ENCODE results near the gene DNAH10. TPM values are rescaled to one million over a fixed set of nuclear protein-coding genes. Genes with fewer than 3 reads are reported as not detected.

DNAH10 gene
- total and polyA plus RNA-seq, 12 donors, result 0.06 to 1.5 (median 0.28) TPM

DNA sequence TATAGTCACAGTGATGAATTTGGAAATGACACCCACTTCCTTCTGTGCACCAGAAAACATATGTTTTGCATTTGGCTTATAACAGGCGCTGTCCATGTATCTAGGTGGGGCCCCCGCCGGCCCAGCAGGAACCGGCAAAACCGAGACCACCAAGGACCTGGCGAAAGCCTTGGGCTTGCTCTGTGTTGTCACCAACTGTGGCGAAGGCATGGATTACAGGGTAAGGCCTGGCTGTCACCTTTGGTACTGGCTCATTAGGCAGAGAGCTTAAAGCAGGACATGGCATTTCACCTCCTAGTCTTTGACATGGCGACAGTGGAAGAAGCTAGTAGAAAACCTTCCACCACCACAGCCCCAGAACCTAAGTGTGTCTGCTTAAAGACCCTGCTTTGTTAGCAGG, 85.8 kb downstream of the DNAH10 start:
- H3K4me3 ChIP-seq, result no peak overlapping the region
- TF ChIP-seq POLR2A (IDR thresholded peaks at IDR 0.05), result no peak
- TF ChIP-seq, protein P1, sequence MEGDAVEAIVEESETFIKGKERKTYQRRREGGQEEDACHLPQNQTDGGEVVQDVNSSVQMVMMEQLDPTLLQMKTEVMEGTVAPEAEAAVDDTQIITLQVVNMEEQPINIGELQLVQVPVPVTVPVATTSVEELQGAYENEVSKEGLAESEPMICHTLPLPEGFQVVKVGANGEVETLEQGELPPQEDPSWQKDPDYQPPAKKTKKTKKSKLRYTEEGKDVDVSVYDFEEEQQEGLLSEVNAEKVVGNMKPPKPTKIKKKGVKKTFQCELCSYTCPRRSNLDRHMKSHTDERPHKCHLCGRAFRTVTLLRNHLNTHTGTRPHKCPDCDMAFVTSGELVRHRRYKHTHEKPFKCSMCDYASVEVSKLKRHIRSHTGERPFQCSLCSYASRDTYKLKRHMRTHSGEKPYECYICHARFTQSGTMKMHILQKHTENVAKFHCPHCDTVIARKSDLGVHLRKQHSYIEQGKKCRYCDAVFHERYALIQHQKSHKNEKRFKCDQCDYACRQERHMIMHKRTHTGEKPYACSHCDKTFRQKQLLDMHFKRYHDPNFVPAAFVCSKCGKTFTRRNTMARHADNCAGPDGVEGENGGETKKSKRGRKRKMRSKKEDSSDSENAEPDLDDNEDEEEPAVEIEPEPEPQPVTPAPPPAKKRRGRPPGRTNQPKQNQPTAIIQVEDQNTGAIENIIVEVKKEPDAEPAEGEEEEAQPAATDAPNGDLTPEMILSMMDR (IDR thresholded peaks at IDR 0.05), result no peak
- intact Hi-C loops (cut with DNase I), result no loop called here

DNA sequence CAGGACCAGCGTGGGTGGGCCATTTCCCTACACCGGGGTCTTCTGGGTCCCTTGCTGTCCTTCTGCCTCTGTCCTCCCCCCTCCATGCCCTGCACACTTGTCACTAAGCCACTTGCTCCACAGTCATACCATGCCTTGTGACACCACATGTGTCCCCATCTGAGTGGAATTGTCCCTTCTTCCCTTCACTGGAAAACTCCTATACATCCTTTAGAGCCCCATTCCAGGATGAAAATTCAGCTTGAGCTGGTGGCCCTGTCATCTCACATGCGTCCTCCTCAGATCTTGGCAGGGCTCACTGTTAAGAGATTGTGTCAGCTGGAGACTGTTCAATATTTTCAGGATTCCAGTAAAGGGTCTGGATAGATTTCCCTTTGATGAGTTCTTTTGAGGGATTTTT, 87.4 kb downstream of the DNAH10 start:
- Histone ChIP-seq H3K4me3 (no peak overlapping the region), H3K9me3 (replicated peaks in 1 of 3) (no peaks in the 10 kb centered on the region), H3K27me3 (no peaks in the 10 kb centered on the region), H3K27ac (no peak overlapping the region), H3K4me1 (replicated peaks in 1 of 2) (no peaks in the 10 kb centered on the region), H3K36me3 (replicated peaks in 1 of 2) (no peaks in the 10 kb centered on the region)
- intact Hi-C loops (cut with DNase I), result no loop called here
- WGBS, 4 donors, result 68 to 76% (median 72%) methylated on average over 2 to 3 of the region's 3 CpGs
- peak in 1 of 7 donors; percentile 15 for DNase-seq
- TF ChIP-seq, protein P1 (IDR thresholded peaks at IDR 0.05), result no peak
- TF ChIP-seq POLR2A (IDR thresholded peaks at IDR 0.05), result no peak

More for the DNA sequence above, 85.8 kb downstream of the DNAH10 start:
- Histone ChIP-seq H3K4me1 (replicated peaks in 1 of 2) (no peaks in the 10 kb centered on the region), H3K27me3 (no peaks in the 10 kb centered on the region), H3K9me3 (replicated peaks in 1 of 3) (no peaks in the 10 kb centered on the region), H3K27ac (no peak overlapping the region), H3K36me3 (replicated peaks in 1 of 2) (no peaks in the 10 kb centered on the region)
- DNase-seq, result peak in 1 of 7 donors; percentile 11
- 95 to 100% (median 96%) methylated on average over 4 to 8 of the region's 8 CpGs for WGBS, 4 donors

DNA sequence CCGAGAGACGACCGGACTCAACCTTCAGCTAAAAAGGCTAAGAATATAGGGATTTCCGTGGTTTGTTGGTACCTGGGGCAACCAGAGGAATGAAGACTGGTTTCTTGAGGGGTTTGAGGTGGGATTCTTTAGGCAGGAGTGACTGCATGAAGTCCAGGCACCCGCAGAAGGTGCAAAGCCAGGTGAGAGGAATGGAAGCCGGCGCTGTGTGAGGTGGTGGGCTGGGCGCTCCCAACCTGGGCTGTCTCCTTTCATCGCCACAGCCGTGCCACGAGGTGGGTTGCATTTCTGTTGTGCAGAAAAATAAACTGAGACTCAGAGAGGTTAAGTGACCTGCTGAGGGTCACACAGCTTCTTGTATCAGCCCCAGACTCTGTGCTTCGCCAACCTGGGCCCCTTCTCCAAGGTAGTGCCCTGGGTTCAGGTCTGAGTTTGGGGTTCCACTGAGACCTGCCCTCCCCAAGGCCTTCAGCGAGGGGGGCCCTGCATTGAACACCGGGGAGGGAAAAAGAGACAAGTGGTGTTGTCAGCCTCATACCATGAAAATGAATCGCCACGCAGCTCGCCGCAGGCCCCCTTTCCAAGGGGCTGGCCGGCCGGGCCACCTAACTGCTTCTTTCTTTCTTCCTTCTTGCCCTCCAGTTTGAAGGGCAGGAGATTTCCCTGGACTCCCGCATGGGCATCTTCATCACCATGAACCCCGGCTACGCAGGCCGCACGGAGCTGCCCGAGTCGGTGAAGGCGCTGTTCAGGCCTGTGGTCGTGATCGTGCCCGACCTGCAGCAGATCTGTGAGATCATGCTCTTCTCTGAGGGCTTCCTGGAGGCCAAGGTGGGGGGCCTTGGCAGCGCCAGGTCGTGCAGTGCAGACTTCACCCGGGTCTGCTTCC, 88.4 kb downstream of the DNAH10 start:
- H3K27ac ChIP-seq, result no peak overlapping the region
- H3K27me3 ChIP-seq, result no peaks in the 10 kb centered on the region
- H3K36me3 ChIP-seq (replicated peaks in 1 of 2), result no peaks in the 10 kb centered on the region
- WGBS, 4 donors, result 88 to 92% (median 90%) methylated on average over 28 to 34 of the region's 34 CpGs
- intact Hi-C loops (cut with DNase I), result no loop called here
- no peaks in the 10 kb centered on the region for H3K4me1 ChIP-seq (replicated peaks in 1 of 2)
- no peak for TF ChIP-seq POLR2A (IDR thresholded peaks at IDR 0.05)
- TF ChIP-seq, protein P1 (IDR thresholded peaks at IDR 0.05), result no peak
- no peaks in the 10 kb centered on the region for H3K9me3 ChIP-seq (replicated peaks in 1 of 3)
- no peak overlapping the region for H3K4me3 ChIP-seq
- no peak for DNase-seq

DNA sequence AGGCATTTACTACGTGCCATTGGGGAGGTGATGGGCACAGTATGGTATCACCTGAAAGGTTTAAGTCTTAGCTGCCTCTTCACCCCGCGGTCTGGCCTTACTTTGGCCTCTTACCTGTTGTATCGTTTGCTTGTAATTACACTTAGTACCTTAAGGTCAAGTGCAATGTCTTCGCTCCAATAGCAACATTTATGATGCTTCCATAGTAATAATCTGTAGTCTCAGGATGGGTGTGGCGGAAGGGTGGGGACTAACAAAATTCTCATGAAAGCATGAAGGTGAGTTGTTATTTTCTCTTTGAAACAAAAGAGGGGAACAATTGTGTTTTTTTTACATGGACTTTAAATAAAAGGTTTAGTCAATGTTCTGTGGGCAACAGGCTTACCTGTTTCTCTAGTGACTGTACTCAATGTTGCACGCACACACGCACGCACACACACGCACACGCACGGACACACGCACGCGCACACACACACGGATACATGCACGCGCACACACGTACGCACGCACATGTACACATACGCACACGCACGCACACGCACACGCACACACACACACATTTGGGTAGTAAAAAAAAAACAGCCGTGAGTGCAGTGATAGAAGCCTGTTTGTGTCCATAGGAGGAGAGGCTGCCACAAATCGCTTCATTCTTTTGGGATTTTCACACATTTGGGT, 91.4 kb downstream of the DNAH10 start:
- H3K27me3 ChIP-seq, result no peaks in the 10 kb centered on the region
- TF ChIP-seq POLR2A (IDR thresholded peaks at IDR 0.05), result no peak
- TF ChIP-seq, protein P1 (IDR thresholded peaks at IDR 0.05), result no peak

More for the DNA sequence above, 91.4 kb downstream of the DNAH10 start:
- no peak for DNase-seq
- Histone ChIP-seq H3K4me1 (replicated peaks in 1 of 2) (no peaks in the 10 kb centered on the region), H3K27ac (no peak overlapping the region), H3K36me3 (replicated peaks in 1 of 2) (no peaks in the 10 kb centered on the region), H3K4me3 (no peak overlapping the region), H3K9me3 (replicated peaks in 1 of 3) (no peaks in the 10 kb centered on the region)
- intact Hi-C loops (cut with DNase I), result no loop called here
- 87 to 90% (median 89%) methylated on average over 28 of the region's 28 CpGs for WGBS, 4 donors

Measured in adrenal gland (tissue), 12 donors.